K562 (cell line): Measurements from ENCODE around the gene KCTD12. TPM values are rescaled to one million over a fixed set of nuclear protein-coding genes. Genes with fewer than 3 reads are reported as not detected.

Experiments
- ATAC-seq: fragments of 200-7000 bp; cut with Tn5 transposase; 3 replicates; pipeline ENCODE4 v1.9.1; 2020; ENCODE audit warnings: moderate library complexity
- BruUV-seq: library from RNA; stranded (reverse); fragments of 400-500 nt; replicated peaks from 2 replicates; lab custom pipeline; 2021; lab: Mats Ljungman, UMichigan
- CTCF ChIA-PET: fragments of 300-600 bp; formaldehyde crosslinking; extraction: SDS; loops from one replicate; lab custom pipeline; 2021; ENCODE audit warnings: low intra/inter-chr PET ratio; lab: Yijun Ruan, JAX
- POLR2A ChIA-PET: fragments of 300-600, 350-650 bp; sonication (Branson Sonifier 250); formaldehyde crosslinking; extraction: SDS; loops from one replicate; lab custom pipeline; 2021; ENCODE audit warnings: antibody characterized with exemption, inconsistent platforms; lab: Yijun Ruan, JAX
- DNase-seq, 4 experiments: peaks; one replicate each; pipeline versions ENCODE4 v3.0.0 to v3.0.0-alpha.2; 2011 to 2018; ENCODE audit warnings: low spot score in 3 of 4, mixed read lengths in 3 of 4; ENCODE audit errors: extremely low read depth in 1 of 4
- FAIRE-seq: peaks from 2 replicates; lab custom pipeline; 2011; peaks lifted over from hg19 to GRCh38; lab: Jason Lieb, UNC
- H2AFZ ChIP-seq: 2 replicates; pipeline ENCODE4 v1.6.0; 2011; ENCODE audit warnings: low read depth, low read length, control low read depth, inconsistent platforms
- H3K27ac ChIP-seq: fragments of 200-600 bp; 3 replicates; pipeline ENCODE4 v1.8.0; 2011; ENCODE audit warnings: low read depth, mild to moderate bottlenecking, control low read depth, inconsistent platforms, low read length, moderate library complexity, mixed read lengths; ENCODE audit errors: extremely low read depth
- H3K27me3 ChIP-seq, 2 experiments: fragments of 300-600 bp in 1 of 2; 2 replicates in 1 of 2; 3 replicates in 1 of 2; pipeline versions ENCODE4 v1.6.0 to v1.8.0; 2011; ENCODE audit warnings: inconsistent platforms in 2 of 2, low read length in 2 of 2, mild to moderate bottlenecking in 1 of 2, mixed read lengths in 1 of 2, moderate library complexity in 1 of 2; ENCODE audit not compliant: control insufficient read depth in 2 of 2, insufficient read depth in 2 of 2
- H3K36me3 ChIP-seq: fragments of 300-600 bp; 3 replicates; pipeline ENCODE4 v1.8.0; 2011; ENCODE audit warnings: mild to moderate bottlenecking, low read length, inconsistent platforms; ENCODE audit not compliant: control insufficient read depth, insufficient read depth
- H3K4me1 ChIP-seq, 2 experiments: fragments of 200-600 bp in 1 of 2; replicated peaks in 1 of 2; 2 replicates in 1 of 2; 3 replicates in 1 of 2; pipeline versions ENCODE4 v1.5.1 to v1.8.0; 2011; ENCODE audit warnings: inconsistent platforms in 2 of 2, low read length in 2 of 2, mild to moderate bottlenecking in 1 of 2, mixed read lengths in 1 of 2, moderate library complexity in 1 of 2; ENCODE audit not compliant: control insufficient read depth in 2 of 2, insufficient read depth in 2 of 2
- H3K4me2 ChIP-seq: 2 replicates; pipeline ENCODE4 v1.6.1; 2011; ENCODE audit warnings: low read length, control low read depth, inconsistent platforms, mixed read lengths; ENCODE audit not compliant: insufficient read depth
- H3K4me3 ChIP-seq: fragments of 200-600 bp; sonication (generic), shearing (Covaris generic); 2 replicates; pipeline ENCODE4 v1.5.1; 2016; ENCODE audit warnings: control low read depth, inconsistent platforms
- H3K79me2 ChIP-seq: fragments of 200-600 bp; 3 replicates; pipeline ENCODE4 v1.8.0; 2011; ENCODE audit warnings: low read length, inconsistent platforms; ENCODE audit not compliant: control insufficient read depth, insufficient read depth
- H3K9ac ChIP-seq, 2 experiments: 2 replicates each; pipeline versions ENCODE4 v1.6.0 to v1.6.1; 2011; ENCODE audit warnings: low read depth in 2 of 2, low read length in 2 of 2, control low read depth in 1 of 2, inconsistent platforms in 1 of 2, mild to moderate bottlenecking in 1 of 2, mixed read lengths in 1 of 2; ENCODE audit not compliant: insufficient read depth in 1 of 2
- H3K9me1 ChIP-seq: one replicate; pipeline ENCODE4 v1.6.0; 2011; ENCODE audit warnings: inconsistent platforms, mild to moderate bottlenecking, low read length, moderate library complexity; ENCODE audit not compliant: control insufficient read depth, insufficient read depth
- H3K9me3 ChIP-seq: replicated peaks from 2 replicates; pipeline ENCODE4 v1.5.1; 2011; ENCODE audit warnings: low read depth, low read length, inconsistent platforms; ENCODE audit not compliant: control insufficient read depth, insufficient read depth
- H4K20me1 ChIP-seq: replicated peaks from 2 replicates; pipeline ENCODE4 v1.6.1; 2011; ENCODE audit warnings: low read length, inconsistent platforms, mixed read lengths; ENCODE audit not compliant: control insufficient read depth, insufficient read depth
- BACH1 ChIP-seq: fragments of 200-800 bp; sonication (Bioruptor generic); IDR thresholded peaks from 2 replicates; pipeline ENCODE4 v1.6.1; 2016; ENCODE audit warnings: missing genetic modification characterization, missing compliant biosample characterization
- HDAC6 ChIP-seq: IDR thresholded peaks from 2 replicates; pipeline ENCODE4 v1.6.1; 2012; ENCODE audit warnings: low read depth, mild to moderate bottlenecking, control low read depth, inconsistent platforms, low read length, moderate library complexity
- HSF4 ChIP-seq: fragments of 250-450 bp; sonication (Bioruptor Pico); IDR thresholded peaks from 2 replicates; pipeline ENCODE4 v2.1.2; 2022; ENCODE audit warnings: mild to moderate bottlenecking, moderate library complexity, borderline replicate concordance
- PHF20 ChIP-seq: fragments of 450-650 bp; IDR thresholded peaks from 2 replicates; pipeline ENCODE4 v1.6.1; 2018; ENCODE audit not compliant: partially characterized antibody
- PURB ChIP-seq: sonication (generic); formaldehyde crosslinking; IDR thresholded peaks from 2 replicates; pipeline ENCODE4 v1.9.0; 2021; ENCODE audit warnings: low read depth, mild to moderate bottlenecking, missing genetic modification reagents
- RBFOX2 ChIP-seq: fragments of 200-400 bp; formaldehyde crosslinking; IDR thresholded peaks from 2 replicates; pipeline ENCODE4 v1.6.1; 2017; ENCODE audit warnings: low read depth, mild to moderate bottlenecking, low read length, moderate library complexity
- SAFB2 ChIP-seq: fragments of 200-400 bp; formaldehyde crosslinking; IDR thresholded peaks from 2 replicates; pipeline ENCODE4 v1.6.1; 2018; ENCODE audit warnings: borderline replicate concordance, low read length, low read depth, moderate library complexity; ENCODE audit not compliant: severe bottlenecking
- SMARCA5 ChIP-seq: fragments of 450-650 bp; IDR thresholded peaks from 2 replicates; pipeline ENCODE4 v1.6.1; 2016
- SP1 ChIP-seq: sonication (generic); formaldehyde crosslinking; IDR thresholded peaks from 2 replicates; pipeline ENCODE4 v1.8.1; 2022; ENCODE audit warnings: mild to moderate bottlenecking, missing genetic modification reagents
- ZNF133 ChIP-seq: fragments of 250-450 bp; sonication (Bioruptor Pico); IDR thresholded peaks from 2 replicates; pipeline ENCODE4 v1.4.0; 2020; ENCODE audit warnings: mild to moderate bottlenecking
- WGBS: fragments of 100-300 bp; shearing (Covaris generic); methylation state at CpG from one replicate; pipeline ENCODE4 v1.1.6; 2016; ENCODE audit warnings: low coverage, mixed read lengths; ENCODE audit not compliant: insufficient coverage; ENCODE audit errors: missing lambda C conversion rate; 5-methylcytosine and 5-hydroxymethylcytosine counted together
- in situ Hi-C: fragments of 300-500 bp; cut with MboI; formaldehyde crosslinking; loops from 4 replicates; pipeline ENCODE4 v1.15.0; 2018; ENCODE audit warnings: inconsistent platforms, mixed read lengths
- intact Hi-C: fragments of 100-400 bp; cut with micrococcal nuclease; formaldehyde crosslinking; loops from 2 replicates; pipeline ENCODE4 v1.14.2; 2022
- polyA plus RNA-seq, 8 experiments: library from polyadenylated mRNA; depleted of rRNA in 4 of 8; stranded (reverse) in 5 of 8; unstranded in 3 of 8; fragments of >200 nt; fragmentation: Nextera tagmentation in 2 of 8; fragmentation: Illumina TruSeq in 1 of 8; extraction: Ambion mirVana in 2 of 8; extraction: Trizol in 1 of 8; gene quantifications; 2 replicates each; pipeline versions ENCODE4 v1.2.1 to v1.2.3, GENCODE V29; 2011 to 2014; ENCODE audit warnings: inconsistent platforms in 1 of 8, missing spikeins in 1 of 8
- total RNA-seq, 7 experiments: library from RNA; depleted of rRNA in 6 of 7; stranded (reverse); fragments of >200 nt in 6 of 7; fragmentation: Illumina TruSeq in 2 of 7; extraction: Trizol in 2 of 7; gene quantifications; 2 replicates each; pipeline versions ENCODE4 v1.2.1 to v1.2.3, GENCODE V29; 2011 to 2021; ENCODE audit warnings: low replicate concordance in 1 of 7
- TF ChIP-seq, protein P1 (sequence below): fragments of 450-650 bp; formaldehyde crosslinking; IDR thresholded peaks from 2 replicates; pipeline ENCODE4 v1.4.0; 2020; ENCODE audit warnings: mild to moderate bottlenecking, moderate library complexity
- TF ChIP-seq, protein P2 (sequence below): IDR thresholded peaks from 2 replicates; pipeline ENCODE4 v1.6.1; 2011; ENCODE audit not compliant: insufficient read length; ENCODE audit errors: extremely low read depth
- TF ChIP-seq, protein P3 (sequence below): fragments of 250-450 bp; sonication (Bioruptor Pico); IDR thresholded peaks from 2 replicates; pipeline ENCODE4 v1.5.0; 2021; ENCODE audit warnings: mild to moderate bottlenecking, borderline replicate concordance
- TF ChIP-seq, protein P4 (sequence below): fragments of 250-450 bp; sonication (Bioruptor Pico); IDR thresholded peaks from 2 replicates; pipeline ENCODE4 v1.8.0; 2021; ENCODE audit warnings: moderate library complexity, mild to moderate bottlenecking, inconsistent platforms

Gene KCTD12
- total and polyA plus RNA-seq, 9 of the 15 experiments (the other 6 are each of a cell fraction or from before 2014, with no cell fraction given), result 0.14 to 0.93 (median 0.32) TPM

DNA sequence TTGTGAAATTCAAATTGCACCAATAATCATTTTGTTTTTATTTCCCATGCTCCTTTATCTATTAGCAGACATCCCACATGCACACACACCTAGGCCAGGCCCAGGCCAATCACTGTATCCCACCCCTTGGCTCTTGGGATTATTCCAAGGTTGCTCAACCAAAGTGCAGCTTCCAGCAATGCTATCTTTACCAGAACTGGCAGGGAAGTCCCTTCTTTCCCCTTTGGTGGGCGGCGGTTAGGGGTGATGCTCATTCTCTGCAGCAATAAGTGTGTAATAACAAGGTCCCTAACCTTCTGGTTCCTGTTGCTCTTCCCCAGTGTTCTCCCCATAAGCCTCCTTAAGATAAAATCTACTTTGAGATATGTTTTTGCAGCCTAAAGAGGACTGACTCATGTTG is 18.3 kb upstream of the KCTD12 start:
- H3K4me2 ChIP-seq, result no peak overlapping the region
- H3K27ac ChIP-seq, result no peak overlapping the region
- no peak overlapping the region for H3K4me3 ChIP-seq
- no peaks in the 10 kb centered on the region for H3K36me3 ChIP-seq
- no peaks in the 10 kb centered on the region for H4K20me1 ChIP-seq
- H3K9me1 ChIP-seq, result no peaks in the 10 kb centered on the region
- WGBS, result 0% methylated on average over 2 of the region's 2 CpGs
- POLR2A ChIA-PET, result no interaction called here
- no peak overlapping the region for H3K9ac ChIP-seq
- FAIRE-seq, result no peak
- no TSS peak for BruUV-seq
- no peak for ATAC-seq
- DNase-seq, result no peak
- TF ChIP-seq PHF20 (no peak), RBFOX2 (no peak), BACH1 (tag) (no peak), SMARCA5 (no peak), ZNF133 (CRISPR knock-in tag) (no peak), SP1 (CRISPR knock-in tag) (no peak), SAFB2 (no peak), PURB (no peak), HSF4 (no peak), HDAC6 (no peak)
- TF ChIP-seq, protein P1, sequence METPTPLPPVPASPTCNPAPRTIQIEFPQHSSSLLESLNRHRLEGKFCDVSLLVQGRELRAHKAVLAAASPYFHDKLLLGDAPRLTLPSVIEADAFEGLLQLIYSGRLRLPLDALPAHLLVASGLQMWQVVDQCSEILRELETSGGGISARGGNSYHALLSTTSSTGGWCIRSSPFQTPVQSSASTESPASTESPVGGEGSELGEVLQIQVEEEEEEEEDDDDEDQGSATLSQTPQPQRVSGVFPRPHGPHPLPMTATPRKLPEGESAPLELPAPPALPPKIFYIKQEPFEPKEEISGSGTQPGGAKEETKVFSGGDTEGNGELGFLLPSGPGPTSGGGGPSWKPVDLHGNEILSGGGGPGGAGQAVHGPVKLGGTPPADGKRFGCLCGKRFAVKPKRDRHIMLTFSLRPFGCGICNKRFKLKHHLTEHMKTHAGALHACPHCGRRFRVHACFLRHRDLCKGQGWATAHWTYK, result no peak
- TF ChIP-seq, protein P2, sequence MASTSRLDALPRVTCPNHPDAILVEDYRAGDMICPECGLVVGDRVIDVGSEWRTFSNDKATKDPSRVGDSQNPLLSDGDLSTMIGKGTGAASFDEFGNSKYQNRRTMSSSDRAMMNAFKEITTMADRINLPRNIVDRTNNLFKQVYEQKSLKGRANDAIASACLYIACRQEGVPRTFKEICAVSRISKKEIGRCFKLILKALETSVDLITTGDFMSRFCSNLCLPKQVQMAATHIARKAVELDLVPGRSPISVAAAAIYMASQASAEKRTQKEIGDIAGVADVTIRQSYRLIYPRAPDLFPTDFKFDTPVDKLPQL, result no peak
- TF ChIP-seq, protein P3, sequence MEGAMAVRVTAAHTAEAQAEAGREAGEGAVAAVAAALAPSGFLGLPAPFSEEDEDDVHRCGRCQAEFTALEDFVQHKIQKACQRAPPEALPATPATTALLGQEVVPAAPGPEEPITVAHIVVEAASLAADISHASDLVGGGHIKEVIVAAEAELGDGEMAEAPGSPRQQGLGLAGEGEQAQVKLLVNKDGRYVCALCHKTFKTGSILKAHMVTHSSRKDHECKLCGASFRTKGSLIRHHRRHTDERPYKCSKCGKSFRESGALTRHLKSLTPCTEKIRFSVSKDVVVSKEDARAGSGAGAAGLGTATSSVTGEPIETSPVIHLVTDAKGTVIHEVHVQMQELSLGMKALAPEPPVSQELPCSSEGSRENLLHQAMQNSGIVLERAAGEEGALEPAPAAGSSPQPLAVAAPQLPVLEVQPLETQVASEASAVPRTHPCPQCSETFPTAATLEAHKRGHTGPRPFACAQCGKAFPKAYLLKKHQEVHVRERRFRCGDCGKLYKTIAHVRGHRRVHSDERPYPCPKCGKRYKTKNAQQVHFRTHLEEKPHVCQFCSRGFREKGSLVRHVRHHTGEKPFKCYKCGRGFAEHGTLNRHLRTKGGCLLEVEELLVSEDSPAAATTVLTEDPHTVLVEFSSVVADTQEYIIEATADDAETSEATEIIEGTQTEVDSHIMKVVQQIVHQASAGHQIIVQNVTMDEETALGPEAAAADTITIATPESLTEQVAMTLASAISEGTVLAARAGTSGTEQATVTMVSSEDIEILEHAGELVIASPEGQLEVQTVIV (CRISPR knock-in tag), result no peak
- TF ChIP-seq, protein P4, sequence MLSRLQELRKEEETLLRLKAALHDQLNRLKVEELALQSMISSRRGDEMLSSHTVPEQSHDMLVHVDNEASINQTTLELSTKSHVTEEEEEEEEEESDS (CRISPR knock-in tag), result no peak
- H3K79me2 ChIP-seq, result no peaks in the 10 kb centered on the region
- H3K27me3 ChIP-seq, result no peaks in the 10 kb centered on the region
- in situ Hi-C loops (loop anchor here (10.0 to 25.0 kb wide), 3 partner anchors 1042 to 1350 kb away; no protein-coding TSS in a partner anchor), intact Hi-C loops (loop anchor here (5.0 to 10.0 kb wide), 3 partner anchors 430 to 1027 kb away; no protein-coding TSS in a partner anchor)
- H3K4me1 ChIP-seq, result 0 out of 5 replicates have a peak, but pooled peaks cover 0 to 3% of the 10 kb centered on the region in 2 experiments
- no peak overlapping the region for H2AFZ ChIP-seq
- CTCF ChIA-PET, result no interaction called here
- H3K9me3 ChIP-seq, result no peaks in the 10 kb centered on the region
